Middle frontal gyrus (tissue), 1 donor: ENCODE measurements around the gene TMEM38A.
A peak's percentile ranks its signal among the peaks of the same experiment; 100 is the strongest.
"Not testable (repeated sequence)": the region's sequence is repeated elsewhere in the genome, so short reads cannot be mapped to it uniquely, and the experiment has no call there.

Source experiments
- DNase-seq: peaks from one replicate; pipeline ENCODE4 v3.0.0-alpha.2; 2015; ENCODE audit warnings: low spot score; ENCODE audit errors: extremely low spot score

Gene TMEM38A

DNA sequence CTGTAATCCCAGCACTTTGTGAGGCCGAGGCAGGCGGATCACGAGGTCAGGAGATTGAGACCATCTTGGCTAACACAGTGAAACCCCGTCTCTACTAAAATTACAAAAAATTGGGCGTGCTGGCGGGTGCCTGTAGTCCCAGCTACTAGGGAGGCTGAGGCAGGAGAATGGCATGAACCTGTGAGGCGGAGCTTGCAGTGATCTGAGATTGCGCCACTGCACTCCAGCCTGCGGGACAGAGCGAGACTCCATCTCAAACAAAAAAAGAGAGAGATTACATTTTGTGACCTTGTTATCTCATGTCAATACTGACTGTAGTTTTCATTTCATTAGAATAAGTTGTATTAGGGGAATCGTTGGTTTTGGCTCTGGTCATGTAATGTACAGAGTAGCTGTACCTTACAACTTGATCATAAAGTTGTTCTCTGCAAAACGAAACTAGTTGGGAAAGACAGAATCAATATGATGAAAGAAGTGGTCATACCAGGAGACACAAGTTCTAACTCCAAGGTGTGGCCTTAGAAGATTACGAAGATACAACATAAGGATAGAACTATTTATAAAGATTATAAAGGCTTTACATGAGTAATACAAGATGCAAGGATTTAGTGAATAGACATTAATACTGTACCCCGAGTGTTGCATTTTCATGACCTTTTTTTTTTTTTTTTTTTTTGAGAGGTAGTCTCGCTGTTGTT, 15.3 kb downstream of the TMEM38A start:
- no peak for DNase-seq

DNA sequence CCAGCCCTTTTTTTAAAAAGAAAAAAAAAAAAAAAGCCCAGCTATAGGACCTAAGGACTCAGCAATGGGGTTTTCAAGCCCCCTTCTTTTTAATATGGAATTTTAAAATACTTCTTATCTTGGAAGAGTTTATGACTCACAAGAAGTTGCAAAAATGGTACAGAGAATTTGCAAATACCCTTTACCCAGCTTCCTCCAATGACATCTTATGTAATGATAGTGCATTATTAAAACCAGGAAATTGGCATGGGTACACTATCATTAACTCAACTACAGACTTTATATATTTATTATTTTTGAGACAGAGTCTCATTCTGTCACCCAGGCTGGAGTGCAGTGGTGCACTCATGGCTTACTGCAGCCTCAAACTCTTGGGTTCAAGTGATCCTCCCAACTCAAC, 16.1 kb downstream of the TMEM38A start:
- no peak for DNase-seq

DNA sequence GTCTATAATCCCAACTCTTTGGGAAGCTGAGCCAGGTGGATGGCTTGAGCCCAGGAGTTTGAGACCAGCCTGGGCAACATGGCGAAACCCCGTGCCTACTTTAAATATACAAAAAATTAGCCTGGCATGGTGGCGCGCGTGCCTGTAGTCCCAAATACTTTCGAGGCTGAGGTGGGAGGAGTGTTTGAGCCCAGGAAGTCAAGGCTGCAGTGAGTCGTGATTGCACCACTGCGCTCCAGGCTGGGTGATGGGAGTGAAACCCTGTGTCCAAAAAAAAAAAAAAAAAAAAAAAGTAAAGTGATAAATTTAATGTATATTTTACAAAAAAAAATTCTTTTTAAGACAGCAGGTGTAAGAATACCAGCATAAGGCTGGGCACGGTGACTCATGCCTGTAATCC, 17.6 kb downstream of the TMEM38A start:
- no peak for DNase-seq

DNA sequence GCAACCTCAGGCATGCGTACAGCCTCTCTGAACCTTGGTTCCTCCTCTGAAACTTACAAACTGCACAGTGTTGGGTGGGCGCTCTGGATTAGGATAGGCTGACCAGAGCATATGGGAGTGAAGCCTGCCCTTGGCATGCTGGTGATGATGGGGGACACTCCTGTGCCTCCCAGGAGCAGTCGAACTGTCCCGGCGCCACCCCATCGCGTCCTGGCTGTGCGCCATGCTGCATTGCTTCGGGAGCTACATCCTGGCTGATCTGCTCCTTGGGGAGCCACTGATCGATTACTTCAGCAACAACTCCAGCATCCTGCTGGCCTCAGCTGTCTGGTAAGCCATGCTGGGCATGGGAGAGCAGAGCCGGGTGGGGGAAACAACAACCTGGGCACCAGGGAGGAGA, 18.9 kb downstream of the TMEM38A start:
- no peak for DNase-seq

DNA sequence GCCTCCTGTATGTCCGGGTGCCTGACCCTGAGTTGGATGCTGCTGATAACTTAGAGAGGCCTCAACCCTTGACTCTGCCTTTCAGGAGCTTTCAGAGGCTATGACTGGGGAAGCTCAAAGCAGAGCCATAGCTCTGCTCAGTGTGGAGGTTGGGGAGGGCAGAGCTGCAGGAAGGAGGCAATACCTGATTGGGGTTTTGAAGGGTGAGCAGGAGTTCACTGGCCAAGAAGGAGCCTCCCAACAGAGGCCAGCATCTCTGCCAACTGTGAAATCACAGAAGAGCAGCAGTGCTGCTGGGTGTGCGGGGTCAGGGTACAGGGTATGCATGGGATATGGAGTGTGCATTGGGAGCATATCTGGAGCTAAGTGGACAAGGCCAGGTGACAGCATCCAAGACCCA, 21.6 kb downstream of the TMEM38A start:
- no peak for DNase-seq

DNA sequence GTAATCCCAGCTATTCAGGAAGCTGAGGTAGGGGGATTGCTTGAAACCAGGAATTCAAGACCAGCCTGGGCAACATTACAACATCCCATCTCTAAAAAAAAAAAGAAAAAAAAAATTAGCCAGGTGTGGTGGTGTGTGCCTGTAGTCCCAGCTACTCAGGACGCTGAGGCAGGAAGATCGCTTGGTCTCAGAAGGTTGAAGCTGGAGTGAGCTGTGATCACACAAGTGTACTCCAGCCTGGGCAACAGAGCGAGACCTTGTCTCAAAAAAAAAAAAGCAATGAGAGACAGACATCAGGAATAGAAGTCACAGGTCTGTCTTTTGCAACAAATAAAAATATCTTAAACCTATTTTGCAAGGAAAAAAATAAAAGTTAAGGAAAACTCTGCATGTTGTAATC, 23.3 kb downstream of the TMEM38A start:
- no peak for DNase-seq

DNA sequence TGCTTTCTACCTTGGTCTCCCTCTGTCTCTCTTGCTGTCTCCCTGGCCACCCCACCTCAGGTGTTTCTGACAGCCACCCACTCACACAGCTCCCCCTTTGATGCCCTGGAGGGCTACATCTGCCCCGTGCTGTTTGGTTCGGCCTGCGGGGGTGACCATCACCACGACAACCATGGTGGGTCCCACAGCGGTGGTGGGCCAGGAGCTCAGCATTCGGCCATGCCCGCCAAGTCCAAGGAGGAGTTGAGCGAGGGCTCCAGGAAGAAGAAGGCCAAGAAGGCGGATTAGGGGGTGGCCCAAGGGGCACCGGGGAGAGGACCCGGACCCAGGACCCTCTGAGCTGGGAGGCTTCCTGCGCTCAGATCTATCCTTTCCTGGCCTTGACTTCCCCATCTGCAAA, 27.1 kb downstream of the TMEM38A start:
- DNase-seq: no peak

DNA sequence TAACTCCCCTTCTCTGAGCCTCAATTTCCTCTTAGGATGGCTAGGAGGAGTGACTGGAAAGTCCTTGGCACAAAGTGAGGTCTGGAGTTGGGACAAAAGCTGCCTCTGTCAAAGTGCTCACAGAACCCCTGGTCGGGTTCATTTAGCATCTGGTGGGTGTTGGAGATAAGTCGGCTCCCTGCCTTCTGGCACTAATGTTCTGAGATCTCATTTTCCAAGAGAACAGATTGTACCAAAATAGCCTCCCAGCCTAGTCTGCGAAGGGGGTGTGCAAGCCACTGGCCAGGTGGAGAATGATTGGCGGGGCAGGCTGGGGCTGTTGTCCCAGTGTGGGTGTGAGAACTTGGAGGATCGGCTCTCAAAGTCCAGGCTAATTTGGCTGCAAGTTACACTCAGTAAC, 38.0 kb downstream of the TMEM38A start:
- no peak for DNase-seq

DNA sequence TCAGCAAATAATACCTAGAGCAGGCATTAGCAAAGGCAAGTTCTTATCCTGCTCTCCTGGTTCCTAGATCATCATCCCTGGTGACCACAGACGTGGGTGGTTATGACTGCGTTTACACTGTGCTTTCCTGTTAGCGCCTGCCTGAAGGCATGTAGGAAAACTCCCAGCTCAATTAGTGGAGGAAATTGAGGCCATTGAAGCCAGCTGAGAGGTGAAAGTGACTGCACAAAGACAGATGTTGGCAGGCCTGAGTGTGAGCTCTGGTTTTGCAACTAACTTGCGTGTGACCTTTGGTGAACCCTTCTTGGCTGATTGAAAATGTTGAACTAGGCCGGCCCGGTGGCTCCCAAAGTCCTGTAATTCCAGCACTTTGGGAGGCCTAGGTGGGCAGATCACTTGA, 41.2 kb downstream of the TMEM38A start:
- DNase-seq: no peak

DNA sequence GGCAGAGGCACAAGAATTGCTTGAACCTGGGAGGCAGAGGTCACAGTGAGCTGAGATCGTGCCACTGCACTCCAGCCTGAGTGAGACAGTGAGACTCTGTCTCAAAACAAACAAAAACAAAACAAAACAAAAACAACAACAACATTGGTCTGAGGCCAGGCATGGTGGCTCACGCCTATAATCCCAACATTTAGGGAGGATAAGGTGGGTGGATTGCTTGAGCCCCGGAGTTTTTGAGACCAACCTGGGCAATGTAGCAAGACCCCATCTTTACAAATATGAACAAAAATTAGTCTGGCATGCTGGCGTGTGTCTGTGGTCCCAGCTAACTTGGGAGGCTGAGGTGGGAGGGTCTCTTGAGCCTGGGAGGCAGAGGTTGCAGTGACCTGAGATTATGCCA, 42.7 kb downstream of the TMEM38A start:
- no peak for DNase-seq

DNA sequence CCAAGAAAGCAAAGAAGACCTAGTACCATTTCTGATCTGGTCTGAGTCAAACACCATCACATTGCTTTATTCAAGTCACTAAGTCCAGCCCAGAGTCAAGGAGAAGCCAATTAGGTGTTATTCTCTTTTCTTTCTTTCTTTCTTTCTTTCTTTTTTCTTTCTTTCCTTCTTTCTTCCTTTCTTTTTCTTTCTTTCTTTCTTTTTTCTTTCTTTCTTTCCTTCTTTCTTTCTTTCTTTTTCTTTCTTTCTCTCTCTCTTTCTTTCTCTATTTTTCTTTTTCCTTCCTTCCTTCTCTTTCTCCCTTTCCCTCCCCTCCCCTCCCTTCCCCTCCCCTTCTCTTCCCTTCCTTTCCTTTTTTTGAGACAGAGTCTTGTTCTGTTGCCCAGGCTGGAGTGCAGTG, 49.9 kb downstream of the TMEM38A start:
- DNase-seq: not testable (repeated sequence)

DNA sequence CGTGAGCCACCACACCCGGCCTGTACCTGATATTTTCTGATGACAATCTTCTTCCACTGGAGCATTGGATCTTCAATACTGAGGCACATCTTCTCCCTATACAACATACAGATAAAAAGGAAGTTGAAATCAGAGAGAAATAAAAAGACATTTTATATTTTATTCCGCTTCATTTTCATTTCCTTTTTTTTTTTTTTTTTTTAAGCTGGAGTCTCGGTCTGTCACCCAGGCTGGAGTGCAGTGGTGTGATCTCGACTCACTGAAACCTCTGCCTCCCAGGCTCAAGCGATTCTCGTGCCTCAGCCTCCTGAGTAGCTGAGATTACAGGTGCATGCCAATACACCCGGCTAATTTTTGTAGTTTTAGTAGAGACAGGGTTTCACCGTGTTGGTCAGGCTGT, 51.4 kb downstream of the TMEM38A start:
- not testable (repeated sequence) for DNase-seq

DNA sequence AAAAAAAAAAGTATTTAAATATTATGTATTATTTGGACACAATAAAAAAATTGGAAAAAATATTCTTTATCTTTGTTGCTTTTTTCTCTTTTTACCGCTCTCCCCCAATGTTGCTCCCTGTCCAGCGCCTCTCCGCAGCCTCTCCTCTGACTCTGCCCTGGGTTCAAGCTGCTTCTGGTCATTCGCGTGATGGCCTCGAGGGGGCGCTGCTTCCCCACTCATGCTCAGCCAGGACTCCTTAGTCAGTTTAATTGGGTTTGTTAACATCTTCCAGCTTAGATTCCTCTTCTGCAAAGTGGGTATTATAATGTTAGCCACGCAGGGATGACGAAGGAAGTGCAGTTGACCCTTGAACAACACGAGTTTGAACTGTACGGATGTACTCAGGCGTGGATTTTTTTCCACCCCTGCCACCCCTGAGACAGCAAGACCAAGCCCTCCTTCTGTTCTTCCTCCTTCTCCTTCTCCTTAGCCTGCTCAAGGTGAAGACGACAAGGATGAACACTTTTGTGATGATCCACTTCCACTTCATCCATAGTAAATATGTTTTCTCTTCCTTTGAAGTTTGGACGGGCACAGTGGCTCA, 53.9 kb downstream of the TMEM38A start:
- peak; percentile 54 for DNase-seq

DNA sequence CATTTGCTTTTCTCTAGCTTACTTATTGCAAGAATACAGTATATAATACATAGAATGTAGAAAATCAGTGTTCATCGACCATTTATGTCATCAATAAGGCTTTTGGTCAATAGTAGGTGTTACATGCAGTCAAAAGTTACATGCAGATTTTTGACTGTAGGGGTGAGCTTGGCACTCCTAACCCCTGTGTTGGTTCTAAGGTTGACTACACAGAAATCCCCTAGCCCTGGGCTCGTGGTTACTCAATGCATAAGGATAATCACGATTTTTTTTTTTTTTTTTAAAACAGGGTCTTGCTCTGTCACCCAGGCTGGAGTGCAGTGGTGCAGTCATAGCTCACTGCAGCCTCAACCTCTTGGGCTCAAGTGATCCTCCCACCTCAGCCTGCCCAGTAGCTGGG, 54.7 kb downstream of the TMEM38A start:
- no peak for DNase-seq

DNA sequence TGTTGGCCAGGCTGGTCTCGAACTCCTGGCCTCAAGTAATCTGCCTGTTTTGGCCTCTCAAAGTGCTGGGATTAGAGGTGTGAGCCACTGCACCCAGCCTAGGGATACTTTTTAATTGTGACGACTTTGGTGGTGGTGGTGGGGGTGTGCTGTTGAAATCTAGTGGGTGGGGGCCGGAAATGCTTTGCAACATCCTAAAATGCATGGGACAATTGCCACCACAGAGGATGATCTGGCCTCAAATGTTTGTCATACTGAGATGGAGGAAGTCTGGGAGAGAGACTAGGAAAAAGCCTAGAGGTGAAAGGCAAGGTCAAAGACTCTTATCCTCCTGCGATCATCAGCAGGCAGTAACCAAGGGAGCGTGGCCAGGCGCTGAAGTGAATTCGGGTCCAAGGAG, 60.1 kb downstream of the TMEM38A start:
- no peak for DNase-seq

DNA sequence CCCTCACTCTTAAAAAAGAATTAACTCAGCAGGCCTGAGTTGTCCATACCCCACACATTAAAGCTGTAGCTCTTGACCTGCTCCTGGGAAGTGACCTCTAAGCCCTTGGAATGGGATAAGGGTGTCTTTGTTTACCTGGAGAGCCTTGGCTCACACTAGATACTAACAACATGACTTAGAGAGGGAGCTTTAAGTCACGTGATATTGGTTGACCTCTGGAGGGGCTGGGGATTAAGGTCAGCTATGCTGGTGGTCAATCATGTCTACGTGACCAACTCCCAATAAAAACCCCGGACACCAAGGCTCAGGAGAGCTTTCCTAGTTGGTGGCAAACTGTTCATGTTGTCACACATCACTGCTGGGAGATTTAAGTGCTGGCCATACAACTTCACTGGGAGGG, 61.7 kb downstream of the TMEM38A start:
- DNase-seq: no peak

DNA sequence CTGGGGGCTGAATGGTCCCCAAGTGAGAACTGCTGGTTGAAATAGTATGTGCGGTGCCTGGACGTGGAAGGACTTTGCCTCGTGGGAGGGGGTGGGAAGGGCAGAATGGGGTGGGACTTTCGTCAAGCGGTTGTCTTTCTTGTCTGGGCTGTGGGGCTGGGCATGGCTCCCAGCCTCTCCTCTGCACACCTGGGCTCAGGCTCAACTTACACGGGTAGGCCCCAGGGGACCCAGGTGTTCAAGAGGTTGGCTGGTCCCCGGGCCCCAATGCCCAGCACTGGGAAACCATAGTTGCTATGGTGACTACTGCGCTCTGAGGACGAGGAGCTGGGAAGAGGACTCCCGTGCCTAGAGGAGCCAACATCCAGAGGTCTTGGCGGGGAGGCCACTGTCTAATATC, 66.0 kb downstream of the TMEM38A start:
- no peak for DNase-seq

DNA sequence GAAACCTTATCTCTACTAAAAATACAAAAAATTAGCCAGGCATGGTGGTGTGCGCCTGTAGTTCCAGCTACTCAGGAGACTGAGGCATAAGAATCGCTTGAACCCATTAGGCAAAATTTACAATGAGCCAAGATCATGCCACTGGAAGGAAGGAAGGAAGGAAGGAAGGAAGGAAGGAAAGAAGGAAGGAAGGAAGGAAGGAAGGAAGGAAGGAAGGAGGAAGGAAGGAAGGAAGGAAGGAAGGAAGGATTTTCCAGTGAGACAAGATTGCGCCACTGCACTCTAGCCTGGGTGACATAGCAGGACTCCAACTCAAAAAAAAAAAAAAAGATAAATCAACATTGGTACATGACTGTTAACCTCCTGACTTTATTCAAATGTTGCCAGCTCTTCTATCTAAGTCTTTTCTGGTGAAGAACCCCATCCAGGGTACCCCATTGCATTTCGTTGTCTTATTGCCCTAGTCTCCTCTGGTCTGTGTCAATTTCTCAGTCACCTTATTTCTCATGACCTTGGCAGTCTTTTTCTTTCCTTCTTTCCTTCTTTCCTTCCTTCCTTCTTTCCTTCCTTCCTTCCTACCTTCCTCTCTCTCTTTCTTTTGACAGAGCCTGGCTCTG, 74.8 kb downstream of the TMEM38A start:
- DNase-seq: not testable (repeated sequence)

DNA sequence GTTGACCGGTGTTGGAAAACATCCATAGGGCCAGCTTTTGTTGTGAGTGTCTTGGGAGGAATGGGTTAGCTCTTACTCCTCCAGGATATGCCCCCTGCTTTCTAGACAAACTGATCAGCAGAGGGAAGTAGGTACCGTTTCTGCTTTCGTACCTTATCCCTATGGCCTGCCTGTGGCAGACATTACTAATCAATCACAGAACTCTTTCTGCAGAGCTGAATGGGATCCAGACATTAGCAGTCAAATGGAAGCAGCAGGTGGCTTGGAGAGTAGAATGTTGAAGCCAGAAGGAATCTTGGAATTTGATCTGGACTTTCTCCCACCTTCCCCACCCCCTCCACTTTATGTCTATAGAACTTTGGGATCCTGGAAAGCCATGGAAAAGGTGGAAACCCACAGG, 75.8 kb downstream of the TMEM38A start:
- DNase-seq: no peak

DNA sequence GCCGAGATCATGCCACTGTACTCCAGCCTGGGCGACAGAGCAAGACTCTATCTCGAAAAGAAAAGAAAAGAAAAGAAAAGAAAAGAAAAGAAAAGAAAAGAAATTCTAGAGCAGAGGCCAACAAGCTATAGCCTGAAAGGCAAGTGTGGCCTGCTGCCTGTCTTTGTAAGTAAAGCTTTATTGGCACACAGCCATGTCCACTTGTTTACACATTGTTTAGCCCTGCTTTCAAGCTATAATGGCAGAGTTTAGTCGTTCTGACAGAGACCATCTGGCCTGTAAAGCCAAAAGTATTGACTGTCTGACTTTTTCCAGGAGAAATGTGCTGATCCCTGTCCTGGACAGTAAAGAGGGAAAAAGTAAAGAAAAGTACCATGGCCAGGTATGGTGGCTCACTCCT, 77.0 kb downstream of the TMEM38A start:
- DNase-seq: no peak

DNA sequence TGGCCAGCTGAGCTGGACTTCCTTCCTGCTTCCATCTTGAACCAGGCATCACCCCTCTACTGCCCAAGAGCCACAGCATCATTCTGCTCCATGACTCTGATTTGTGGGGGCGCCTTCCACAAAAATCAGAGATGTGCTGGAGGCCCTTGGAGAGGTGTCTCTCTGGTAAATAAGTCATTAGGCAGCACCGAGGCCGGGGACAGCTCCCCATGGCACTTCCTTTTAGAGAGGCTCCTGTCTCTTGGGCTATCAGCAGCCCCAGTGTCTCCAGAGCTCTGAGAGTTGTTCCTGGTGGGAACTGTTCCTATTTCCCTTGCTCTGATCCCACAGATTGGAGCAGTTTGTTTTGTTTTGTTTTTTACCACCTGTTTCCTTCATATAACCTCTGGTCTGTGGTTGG, 78.6 kb downstream of the TMEM38A start:
- DNase-seq: no peak
